Testis (tissue), 2 donors: Measurements from ENCODE around the gene IFNG.

ENCODE experiments used
- CTCF ChIP-seq, 3 experiments: fragments of 450-650 bp in 2 of 3; fragments of 200-600 bp in 1 of 3; sonication (generic) in 1 of 3; IDR thresholded peaks; one replicate each; pipeline ENCODE4 v1.5.1; 2016 to 2019; ENCODE audit warnings: antibody characterized with exemption in 3 of 3, mild to moderate bottlenecking in 2 of 3, moderate library complexity in 1 of 3
- POLR2A ChIP-seq: fragments of 450-650 bp; IDR thresholded peaks from one replicate; pipeline ENCODE4 v1.6.1; 2017; ENCODE audit warnings: antibody characterized with exemption, mild to moderate bottlenecking, moderate library complexity

GRCh38 chr12:68157380-68157779, 2.2 kb downstream of the IFNG start:
- no peak for TF ChIP-seq CTCF (IDR thresholded peaks at IDR 0.05)
- no peak for TF ChIP-seq POLR2A
